Left lobe of liver (tissue), 2 donors: ENCODE measurements around the gene PRR5. TPM values are rescaled to one million over a fixed set of nuclear protein-coding genes. Genes with fewer than 3 reads are reported as not detected.

Experiments used
- ATAC-seq: fragments of 200-7000 bp; cut with Tn5 transposase; one replicate; pipeline ENCODE4 v1.9.1; 2020; ENCODE audit warnings: mild to moderate bottlenecking, moderate library complexity
- DNase-seq: peaks from one replicate; pipeline ENCODE4 v3.0.0-alpha.2; 2020; ENCODE audit warnings: low spot score
- total RNA-seq: library from RNA; stranded (reverse); gene quantifications from one replicate; pipeline ENCODE4 v1.2.1, GENCODE V29; 2021
- donor health status: DM: no; HTN: no; CAD: no; lungs with moderate emphysema.
- donor health status: DM: no; HTN: yes; CAD: no.

PRR5 gene
- total RNA-seq, 1 donor from 2014 or later, result 30.0 TPM

GRCh38 chr22:44711690-44712555 lies 9.9 kb downstream of the PRR5 start:
- no peak for DNase-seq
- ATAC-seq, result peak; percentile 33

GRCh38 chr22:44712962-44713361 lies 11.0 kb downstream of the PRR5 start:
- no peak for ATAC-seq
- DNase-seq, result no peak

GRCh38 chr22:44714703-44715350 lies 12.8 kb downstream of the PRR5 start:
- no peak for DNase-seq
- ATAC-seq, result peak; percentile 64

- DNase-seq, result no peak
Measured at GRCh38 chr22:44718418-44718817, 16.4 kb downstream of the PRR5 start.

GRCh38 chr22:44719586-44720368 lies 17.8 kb downstream of the PRR5 start:
- DNase-seq (no peak), ATAC-seq (peak; percentile 52)

More at GRCh38 chr22:44718418-44718817, 16.4 kb downstream of the PRR5 start:
- ATAC-seq, result no peak

GRCh38 chr22:44721213-44721612 lies 19.2 kb downstream of the PRR5 start:
- ATAC-seq, result no peak
- no peak for DNase-seq

GRCh38 chr22:44722611-44723010 lies 20.6 kb downstream of the PRR5 start:
- DNase-seq (no peak), ATAC-seq (no peak)

GRCh38 chr22:44723801-44724200 lies 21.8 kb downstream of the PRR5 start:
- ATAC-seq (peak; percentile 46), DNase-seq (no peak)

- DNase-seq (no peak), ATAC-seq (no peak)
Measured at GRCh38 chr22:44724416-44724815, 22.4 kb downstream of the PRR5 start.

- ATAC-seq, result no peak
- DNase-seq, result no peak
Measured at GRCh38 chr22:44724859-44725258, 22.9 kb downstream of the PRR5 start.

- ATAC-seq (no peak), DNase-seq (no peak)
Measured at GRCh38 chr22:44726439-44726838, 24.4 kb downstream of the PRR5 start.

GRCh38 chr22:44727148-44727547 lies 25.1 kb downstream of the PRR5 start:
- ATAC-seq, result no peak
- no peak for DNase-seq

GRCh38 chr22:44727709-44728108 lies 25.7 kb downstream of the PRR5 start:
- DNase-seq (no peak), ATAC-seq (no peak)

GRCh38 chr22:44728761-44729324 lies 26.8 kb downstream of the PRR5 start:
- no peak for DNase-seq
- peak; percentile 8 for ATAC-seq

GRCh38 chr22:44729391-44730021 lies 27.5 kb downstream of the PRR5 start:
- DNase-seq (no peak), ATAC-seq (peak; percentile 2)

GRCh38 chr22:44730022-44730393 lies 28.0 kb downstream of the PRR5 start:
- DNase-seq (no peak), ATAC-seq (no peak)

- ATAC-seq (no peak), DNase-seq (no peak)
Measured at GRCh38 chr22:44730490-44731356, 28.7 kb downstream of the PRR5 start.

GRCh38 chr22:44731357-44731970 lies 29.5 kb downstream of the PRR5 start:
- ATAC-seq (no peak), DNase-seq (no peak)

GRCh38 chr22:44732017-44732561 lies 30.1 kb downstream of the PRR5 start:
- DNase-seq (no peak), ATAC-seq (no peak)
